Measurements from ENCODE around the gene RPS21.
"Not testable (repeated sequence)": the region's sequence is repeated elsewhere in the genome, so short reads cannot be mapped to it uniquely, and the experiment has no call there.

DNA sequence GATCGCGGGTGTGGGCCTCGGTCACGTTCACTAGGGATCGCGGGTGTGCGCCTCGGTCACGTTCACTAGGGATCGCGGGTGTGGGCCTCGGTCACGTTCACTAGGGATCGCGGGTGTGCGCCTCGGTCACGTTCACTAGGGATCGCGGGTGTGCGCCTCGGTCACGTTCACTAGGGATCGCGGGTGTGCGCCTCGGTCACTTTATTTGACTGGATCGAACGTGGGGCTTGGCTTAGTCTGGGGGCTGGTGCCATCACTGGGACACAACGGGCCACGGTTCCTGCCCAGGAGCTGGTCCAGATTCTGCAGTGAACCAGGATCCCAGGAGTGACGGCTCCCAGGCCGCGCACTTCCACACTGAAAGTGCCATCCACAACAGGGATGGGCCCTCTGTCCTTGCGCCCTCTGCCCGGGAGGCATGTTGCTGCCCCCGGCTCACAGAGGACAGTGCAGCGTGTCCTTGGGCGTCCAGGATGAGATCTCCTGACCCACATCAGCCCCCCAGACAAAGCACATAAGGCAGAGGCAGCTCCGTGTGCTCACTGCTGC, 13.2 kb upstream of the RPS21 start:
- TF ChIP-seq POLR2A, POLR2AphosphoS5 (IDR thresholded peaks at IDR 0.05; ENCODE audit: low read depth, low read length): not testable (repeated sequence)

Data from GM12892 (cell line).